PC-3 (cell line): Measurements from ENCODE around the gene RNF34. TPM values are rescaled to one million over a fixed set of nuclear protein-coding genes. Genes with fewer than 3 reads are reported as not detected.

Experiments used
- ATAC-seq: fragments of 200-7000 bp; cut with Tn5 transposase; 2 replicates; pipeline ENCODE4 v1.9.1; 2020; ENCODE audit warnings: mild to moderate bottlenecking, moderate library complexity
- BruUV-seq: library from RNA; stranded (reverse); fragments of 400-500 nt; replicated peaks from 2 replicates; lab custom pipeline; 2021; lab: Mats Ljungman, UMichigan
- CTCF ChIA-PET: fragments of 300-600 bp; sonication (Branson Sonifier 250); formaldehyde crosslinking; loops from one replicate; lab custom pipeline; 2022; ENCODE audit warnings: antibody characterized with exemption; lab: Charles Lee
- POLR2A ChIA-PET: fragments of 300-600 bp; sonication (Branson Sonifier 250); formaldehyde crosslinking; loops from one replicate; lab custom pipeline; 2022; ENCODE audit warnings: antibody characterized with exemption; ENCODE audit not compliant: unreplicated experiment; lab: Charles Lee
- DNase-seq: peaks from one replicate; pipeline ENCODE4 v3.0.0-alpha.2; 2015
- H2AFZ ChIP-seq: fragments of 300-600 bp; sonication (generic); 2 replicates; pipeline ENCODE4 v1.6.0; 2016; ENCODE audit warnings: antibody characterized with exemption, low read length
- H3F3A ChIP-seq: fragments of 300-600 bp; sonication (generic); one replicate; pipeline ENCODE4 v1.6.0; 2017; ENCODE audit warnings: antibody characterized with exemption, low read length, control low read depth, mild to moderate bottlenecking; ENCODE audit not compliant: unreplicated experiment
- H3K27ac ChIP-seq: fragments of 300-600 bp; sonication (generic); 2 replicates; pipeline ENCODE4 v1.5.1; 2016; ENCODE audit warnings: mild to moderate bottlenecking, low read length
- H3K27me3 ChIP-seq: fragments of 300-600 bp; sonication (generic); 2 replicates; pipeline ENCODE4 v1.6.1; 2016; ENCODE audit warnings: low read length, mixed read lengths
- H3K36me3 ChIP-seq: fragments of 300-600 bp; sonication (generic); 2 replicates; pipeline ENCODE4 v1.6.1; 2016; ENCODE audit warnings: low read depth, mixed run types, low read length, mixed read lengths
- H3K4me1 ChIP-seq: fragments of 300-600 bp; sonication (generic); 2 replicates; pipeline ENCODE4 v1.5.1; 2016; ENCODE audit warnings: low read length; ENCODE audit not compliant: insufficient read depth
- H3K4me2 ChIP-seq: fragments of 300-600 bp; sonication (generic); 2 replicates; pipeline ENCODE4 v1.6.0; 2016; ENCODE audit warnings: low read length
- H3K4me3 ChIP-seq: fragments of 300-600 bp; sonication (generic); 2 replicates; pipeline ENCODE4 v1.5.1; 2016; ENCODE audit warnings: mild to moderate bottlenecking, low read length, mixed read lengths
- H3K79me2 ChIP-seq: fragments of 300-600 bp; sonication (generic); 2 replicates; pipeline ENCODE4 v1.6.1; 2017; ENCODE audit warnings: low read length, mixed read lengths
- H3K9ac ChIP-seq: fragments of 300-600 bp; sonication (generic); 2 replicates; pipeline ENCODE4 v1.6.0; 2016; ENCODE audit warnings: mild to moderate bottlenecking, low read length
- H3K9me2 ChIP-seq: fragments of 300-600 bp; sonication (generic); replicated peaks from 2 replicates; pipeline ENCODE4 v1.6.1; 2016; ENCODE audit warnings: mixed run types, low read length, mixed read lengths
- H3K9me3 ChIP-seq: fragments of 300-600 bp; sonication (generic); 2 replicates; pipeline ENCODE4 v1.6.1; 2016; ENCODE audit warnings: low read length, mixed read lengths
- H4K20me1 ChIP-seq: fragments of 300-600 bp; sonication (generic); 2 replicates; pipeline ENCODE4 v1.6.1; 2016; ENCODE audit warnings: low read length, mixed read lengths
- EZH2 ChIP-seq: fragments of 300-600 bp; sonication (generic); IDR thresholded peaks from one replicate; pipeline ENCODE4 v1.6.1; 2017; ENCODE audit warnings: antibody characterized with exemption, mild to moderate bottlenecking, low read length; ENCODE audit not compliant: unreplicated experiment
- EZH2phosphoT487 ChIP-seq: fragments of 300-600 bp; sonication (generic); IDR thresholded peaks from 2 replicates; pipeline ENCODE4 v1.6.1; 2018; ENCODE audit warnings: mild to moderate bottlenecking, antibody characterized with exemption, low read length, borderline replicate concordance
- intact Hi-C: fragments of 100-400 bp; cut with micrococcal nuclease; formaldehyde crosslinking; loops from 2 replicates; pipeline ENCODE4 v1.9.0; 2023
- total RNA-seq: library from RNA; depleted of rRNA; stranded (reverse); fragments of >200 nt; gene quantifications from 2 replicates; pipeline ENCODE4 v1.2.3, GENCODE V29; 2014
- TF ChIP-seq, protein P1 (sequence below): fragments of 300-600 bp; sonication (generic); conservative IDR thresholded peaks from 2 replicates; pipeline ENCODE4 v1.5.1; 2017; ENCODE audit warnings: antibody characterized with exemption, low read depth, mild to moderate bottlenecking, low read length

The RNF34 gene
- total RNA-seq, 1 experiment from 2014 or later = 88.2 TPM

DNA sequence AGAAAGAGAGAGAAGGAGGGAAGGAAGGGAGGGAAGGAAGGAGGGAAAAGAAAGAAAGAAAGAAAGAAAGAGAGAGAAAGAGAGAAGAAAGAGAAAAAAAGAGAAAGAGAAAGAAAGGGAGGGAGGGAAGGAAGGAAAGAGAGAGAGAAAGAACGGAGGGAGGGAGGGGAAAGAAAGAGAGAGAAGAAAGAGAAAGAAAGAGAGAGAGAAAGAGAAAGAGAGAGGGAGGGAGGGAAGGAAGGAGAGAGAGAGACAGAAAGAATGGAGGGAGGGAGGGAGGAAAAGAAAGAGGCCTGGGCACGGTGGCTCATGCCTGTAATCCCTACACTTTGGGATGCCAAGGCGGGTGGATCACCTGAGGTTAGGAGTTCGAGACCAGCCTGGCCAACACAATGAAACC lies 42.6 kb upstream of the RNF34 start:
- intact Hi-C loops = no loop called here
- no peak overlapping the region for H2AFZ ChIP-seq
- no peak for DNase-seq
- H3K4me2 ChIP-seq = no peak overlapping the region
- H4K20me1 ChIP-seq = no peaks in the 10 kb centered on the region
- H3K79me2 ChIP-seq = no peaks in the 10 kb centered on the region
- H3K4me3 ChIP-seq = no peak overlapping the region
- POLR2A ChIA-PET = no interaction called here
- no peak overlapping the region for H3K9ac ChIP-seq
- no peaks in the 10 kb centered on the region for H3K27me3 ChIP-seq
- ATAC-seq = no peak
- CTCF ChIA-PET = no interaction called here
- no TSS peak for BruUV-seq
- no peaks in the 10 kb centered on the region for H3F3A ChIP-seq
- H3K36me3 ChIP-seq = no peaks in the 10 kb centered on the region
- H3K27ac ChIP-seq = no peak overlapping the region
- H3K4me1 ChIP-seq = peaks cover 4% of the 10 kb centered on the region; the same call in 1 of the 2 replicates
- no peak for TF ChIP-seq EZH2phosphoT487
- TF ChIP-seq EZH2 = no peak
- TF ChIP-seq, protein P1, sequence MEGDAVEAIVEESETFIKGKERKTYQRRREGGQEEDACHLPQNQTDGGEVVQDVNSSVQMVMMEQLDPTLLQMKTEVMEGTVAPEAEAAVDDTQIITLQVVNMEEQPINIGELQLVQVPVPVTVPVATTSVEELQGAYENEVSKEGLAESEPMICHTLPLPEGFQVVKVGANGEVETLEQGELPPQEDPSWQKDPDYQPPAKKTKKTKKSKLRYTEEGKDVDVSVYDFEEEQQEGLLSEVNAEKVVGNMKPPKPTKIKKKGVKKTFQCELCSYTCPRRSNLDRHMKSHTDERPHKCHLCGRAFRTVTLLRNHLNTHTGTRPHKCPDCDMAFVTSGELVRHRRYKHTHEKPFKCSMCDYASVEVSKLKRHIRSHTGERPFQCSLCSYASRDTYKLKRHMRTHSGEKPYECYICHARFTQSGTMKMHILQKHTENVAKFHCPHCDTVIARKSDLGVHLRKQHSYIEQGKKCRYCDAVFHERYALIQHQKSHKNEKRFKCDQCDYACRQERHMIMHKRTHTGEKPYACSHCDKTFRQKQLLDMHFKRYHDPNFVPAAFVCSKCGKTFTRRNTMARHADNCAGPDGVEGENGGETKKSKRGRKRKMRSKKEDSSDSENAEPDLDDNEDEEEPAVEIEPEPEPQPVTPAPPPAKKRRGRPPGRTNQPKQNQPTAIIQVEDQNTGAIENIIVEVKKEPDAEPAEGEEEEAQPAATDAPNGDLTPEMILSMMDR = no peak
- H3K9me2 ChIP-seq = no peaks in the 10 kb centered on the region
- no peaks in the 10 kb centered on the region for H3K9me3 ChIP-seq

DNA sequence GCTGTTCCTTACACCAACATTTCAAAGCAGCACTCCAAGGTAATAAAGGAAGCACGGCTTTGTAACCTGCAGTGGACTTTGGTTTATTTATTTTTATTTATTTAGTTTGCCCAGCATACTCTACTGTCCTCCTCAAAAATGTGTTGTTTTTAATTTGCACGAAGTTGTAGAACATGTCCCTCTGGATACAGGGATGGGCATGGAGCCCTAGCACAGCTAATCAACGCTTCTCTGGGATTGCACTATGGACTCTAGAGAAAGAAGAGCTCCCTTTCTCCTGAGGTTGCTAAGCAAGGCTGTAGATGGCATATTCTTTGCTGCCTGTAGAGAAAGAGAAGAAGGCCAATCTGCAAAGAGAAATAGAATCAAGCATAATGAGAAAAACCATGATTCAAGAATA lies 41.8 kb upstream of the RNF34 start:
- no peaks in the 10 kb centered on the region for H3K79me2 ChIP-seq
- ATAC-seq (no peak), DNase-seq (no peak)
- no peak overlapping the region for H3K4me2 ChIP-seq
- no peaks in the 10 kb centered on the region for H3K36me3 ChIP-seq
- no peak overlapping the region for H3K4me3 ChIP-seq
- H3F3A ChIP-seq = no peaks in the 10 kb centered on the region
- BruUV-seq = no TSS peak
- intact Hi-C loops = no loop called here
- no peaks in the 10 kb centered on the region for H3K9me2 ChIP-seq
- POLR2A ChIA-PET = no interaction called here
- no peak overlapping the region for H3K9ac ChIP-seq
- no peak for TF ChIP-seq EZH2
- no peak for TF ChIP-seq EZH2phosphoT487
- TF ChIP-seq, protein P1 = no peak
- no peaks in the 10 kb centered on the region for H3K9me3 ChIP-seq
- H3K27me3 ChIP-seq = no peaks in the 10 kb centered on the region
- peak overlapping the region; percentile 40; the same call in 1 of the 2 replicates for H2AFZ ChIP-seq
- CTCF ChIA-PET = no interaction called here
- H4K20me1 ChIP-seq = no peaks in the 10 kb centered on the region
- H3K4me1 ChIP-seq = peaks cover 2% of the 10 kb centered on the region; the same call in 1 of the 2 replicates
- H3K27ac ChIP-seq = no peak overlapping the region

DNA sequence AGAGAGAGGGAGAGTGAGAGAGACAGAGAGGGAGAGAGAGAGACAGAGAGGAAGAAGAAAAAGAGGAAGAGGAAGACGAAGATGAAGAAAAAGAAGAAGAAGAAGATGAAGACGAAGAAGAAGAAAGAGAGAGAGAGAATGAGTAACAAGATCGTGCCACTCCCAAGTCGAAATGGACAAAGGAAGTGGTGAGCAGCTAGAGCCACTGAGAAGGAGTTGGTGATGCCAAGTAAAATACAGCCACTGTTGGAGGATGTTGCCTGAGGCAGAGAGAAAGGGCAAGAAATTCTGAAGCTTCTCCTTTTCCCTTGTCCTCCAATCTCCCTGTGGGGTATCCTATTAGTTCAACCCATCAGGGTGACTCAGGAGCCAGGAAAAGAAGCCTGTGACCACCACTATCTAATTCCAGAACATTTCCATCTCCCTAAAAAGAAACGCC lies 35.2 kb upstream of the RNF34 start:
- H3K27ac ChIP-seq = no peak overlapping the region
- H3K4me2 ChIP-seq = peak overlapping the region; percentile 18; the same call in 1 of the 2 replicates
- no peaks in the 10 kb centered on the region for H3K9me2 ChIP-seq
- no peaks in the 10 kb centered on the region for H3K79me2 ChIP-seq
- intact Hi-C loops = no loop called here
- BruUV-seq = no TSS peak
- no peak overlapping the region for H3K9ac ChIP-seq
- ChIA-PET CTCF (no interaction called here), POLR2A (no interaction called here)
- H3K4me1 ChIP-seq = peaks cover 3% of the 10 kb centered on the region; the same call in 1 of the 2 replicates
- H3K36me3 ChIP-seq = no peaks in the 10 kb centered on the region
- no peaks in the 10 kb centered on the region for H3K27me3 ChIP-seq
- no peaks in the 10 kb centered on the region for H3K9me3 ChIP-seq
- H3K4me3 ChIP-seq = no peak overlapping the region
- H2AFZ ChIP-seq = peak overlapping the region; percentile 13; the same call in 1 of the 2 replicates
- DNase-seq (peak; percentile 40), ATAC-seq (peak; percentile 59)
- no peaks in the 10 kb centered on the region for H4K20me1 ChIP-seq
- no peak for TF ChIP-seq EZH2phosphoT487
- no peak for TF ChIP-seq EZH2
- TF ChIP-seq, protein P1 = no peak
- no peaks in the 10 kb centered on the region for H3F3A ChIP-seq
